AG09319 (cell line): ENCODE results near the gene COG3.

ENCODE experiments used
- DNase-seq: peaks from one replicate; pipeline ENCODE4 v3.0.0-alpha.2; 2010; ENCODE audit warnings: low read depth; ENCODE audit errors: extremely low read depth
- CTCF ChIP-seq: IDR thresholded peaks from 2 replicates; pipeline ENCODE4 v1.5.1; 2011; ENCODE audit warnings: low read depth, mild to moderate bottlenecking, inconsistent platforms, low read length, moderate library complexity

COG3 gene

DNA sequence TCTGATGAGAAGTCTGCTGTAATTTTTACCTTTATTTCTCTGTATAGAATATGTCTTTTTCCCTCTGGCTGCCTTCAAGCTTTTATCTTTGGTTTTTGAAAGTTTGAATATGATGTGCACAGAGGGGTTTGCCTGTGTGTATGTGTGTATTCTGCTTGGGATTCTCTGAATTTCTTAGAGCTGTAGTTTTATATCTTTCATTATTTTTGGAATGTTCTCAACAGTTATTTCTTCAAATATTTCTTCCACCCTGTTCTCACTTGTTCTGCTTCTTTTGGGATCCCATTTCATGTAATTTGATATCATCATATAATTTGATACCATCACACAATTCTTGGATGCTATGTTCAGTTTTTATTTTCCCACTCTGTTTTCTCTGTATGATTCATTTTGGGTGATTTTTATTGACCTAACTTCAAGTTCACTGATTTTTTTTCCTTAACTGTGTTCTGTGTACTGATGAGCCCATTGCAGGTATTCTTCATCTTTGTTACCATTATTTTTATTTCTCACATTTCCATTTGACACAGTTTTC, 7.5 kb downstream of the COG3 start:
- no peak for DNase-seq
- TF ChIP-seq CTCF, result no peak

- DNase-seq, result no peak
- no peak for TF ChIP-seq CTCF
Measured at GRCh38 chr13:45473627-45474026, 8.9 kb downstream of the COG3 start.

- no peak for DNase-seq
- no peak for TF ChIP-seq CTCF
Measured at GRCh38 chr13:45474584-45475454, 10.1 kb downstream of the COG3 start.

DNA sequence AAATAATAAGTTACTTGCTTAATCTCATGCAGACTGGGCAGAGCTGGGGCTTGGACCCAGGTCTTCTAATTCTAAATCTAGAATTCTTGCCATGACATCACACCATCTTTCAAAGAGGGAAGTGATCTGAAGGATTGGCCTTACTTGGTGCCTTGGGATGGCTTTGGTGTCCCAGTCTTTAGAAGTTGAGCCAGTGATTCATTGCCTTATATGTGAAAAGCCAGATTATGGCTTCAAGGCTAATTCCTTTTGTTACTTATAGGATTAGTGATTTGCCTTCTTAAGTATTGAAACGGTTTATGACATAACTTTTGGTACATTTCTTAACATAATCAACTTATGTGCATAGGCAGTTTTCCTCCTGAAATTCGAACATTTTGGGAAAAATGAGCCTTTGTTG, 14.9 kb downstream of the COG3 start:
- DNase-seq, result no peak
- no peak for TF ChIP-seq CTCF

DNA sequence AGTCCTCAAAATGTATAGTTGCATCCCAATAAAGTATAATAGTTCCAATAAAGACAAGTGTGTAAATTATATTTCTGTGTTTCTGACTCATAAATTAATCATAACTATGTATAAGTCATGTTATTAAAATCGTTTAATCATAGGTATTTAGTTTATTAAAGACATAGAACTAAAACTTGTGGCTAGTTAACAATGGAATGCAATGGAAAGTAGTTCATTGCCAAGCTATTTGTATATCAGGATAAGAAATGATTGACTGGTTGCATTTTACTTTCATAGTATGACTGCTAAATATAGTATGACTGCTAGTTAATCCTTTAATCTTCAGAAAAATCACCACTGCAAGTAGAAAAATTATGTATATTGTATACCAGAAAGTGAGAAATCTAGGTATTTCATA, 16.9 kb downstream of the COG3 start:
- no peak for TF ChIP-seq CTCF

DNA sequence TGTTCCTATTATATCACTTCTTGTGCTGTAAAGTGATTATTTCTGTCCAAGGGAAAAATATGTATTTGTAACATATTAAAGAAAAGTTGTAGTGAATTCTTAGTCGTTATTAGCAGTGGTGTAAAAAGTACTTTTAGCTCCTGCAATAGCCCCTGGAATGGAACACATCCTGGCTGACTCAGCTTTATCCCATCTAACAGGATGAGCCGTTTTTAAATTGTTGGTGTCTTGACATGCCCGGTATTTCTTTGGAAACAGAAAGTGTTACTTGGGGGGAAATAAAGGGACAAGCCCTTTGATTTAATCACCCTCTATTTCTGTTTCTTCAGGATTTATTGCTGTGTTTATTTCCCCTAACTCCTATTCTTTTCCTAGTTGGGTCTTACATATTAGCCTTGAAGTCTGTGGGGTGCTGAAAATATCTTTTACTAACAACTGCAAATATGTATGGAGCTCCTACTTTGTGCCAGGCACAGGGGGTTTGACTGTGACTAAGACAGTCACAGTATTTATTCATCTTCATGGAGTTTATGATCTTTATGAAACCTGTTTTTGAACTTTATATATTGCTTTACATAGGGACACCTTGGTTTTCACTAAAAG, 17.9 kb downstream of the COG3 start:
- TF ChIP-seq CTCF, result no peak
- no peak for DNase-seq

More for the DNA sequence above, 16.9 kb downstream of the COG3 start:
- DNase-seq, result no peak

DNA sequence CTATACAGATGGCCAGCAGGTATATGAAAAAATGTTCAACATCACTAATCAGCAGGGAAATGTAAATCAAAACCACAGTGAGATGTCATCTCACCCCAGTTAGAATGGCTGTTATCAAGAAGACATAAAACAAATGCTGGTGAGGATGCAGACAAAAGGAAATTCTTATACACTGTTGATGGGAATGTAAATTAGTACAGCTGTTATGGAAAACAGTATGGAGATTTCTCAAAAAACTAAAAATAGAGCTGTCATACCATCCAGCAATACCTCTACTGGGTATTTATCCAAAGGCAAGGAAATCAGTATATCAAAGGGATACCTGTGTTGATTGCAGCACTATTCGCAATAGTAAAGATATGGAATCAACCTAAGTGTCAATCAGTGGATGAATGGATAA, 22.9 kb downstream of the COG3 start:
- no peak for TF ChIP-seq CTCF
- DNase-seq, result no peak
